HG03159 (cell line): Measurements from ENCODE around the gene TMEM132D.
"Not testable (repeated sequence)": the region's sequence is repeated elsewhere in the genome, so short reads cannot be mapped to it uniquely, and the experiment has no call there.

Source experiments
- ATAC-seq: cut with Tn5 transposase; IDR thresholded peaks from one replicate; pipeline ENCODE4 v1.9.1; 2021; ENCODE audit warnings: mild to moderate bottlenecking, moderate library complexity; ENCODE audit not compliant: unreplicated experiment

TMEM132D gene

DNA sequence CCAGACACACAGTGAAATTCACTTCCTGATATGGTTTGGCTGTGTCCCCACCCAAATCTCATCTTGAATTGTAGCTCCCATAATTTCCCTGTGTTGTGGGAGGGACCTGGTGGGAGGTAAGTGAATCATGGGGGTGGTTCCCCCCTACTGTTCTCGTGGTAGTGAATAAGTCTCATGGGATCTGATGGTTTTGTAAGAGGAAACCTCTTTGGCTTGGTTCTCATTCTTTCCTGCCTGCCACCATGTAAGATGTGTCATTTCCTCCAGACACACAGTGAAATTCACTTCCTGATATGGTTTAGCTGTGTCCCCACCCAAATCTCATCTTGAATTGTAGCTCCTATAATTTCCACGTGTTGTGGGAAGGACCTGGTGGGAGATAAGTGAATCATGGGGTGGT lies 354.8 kb downstream of the TMEM132D start:
- not testable (repeated sequence) for ATAC-seq

- no peak for ATAC-seq
Measured at GRCh38 chr12:129544716-129545115, 359.1 kb downstream of the TMEM132D start.

DNA sequence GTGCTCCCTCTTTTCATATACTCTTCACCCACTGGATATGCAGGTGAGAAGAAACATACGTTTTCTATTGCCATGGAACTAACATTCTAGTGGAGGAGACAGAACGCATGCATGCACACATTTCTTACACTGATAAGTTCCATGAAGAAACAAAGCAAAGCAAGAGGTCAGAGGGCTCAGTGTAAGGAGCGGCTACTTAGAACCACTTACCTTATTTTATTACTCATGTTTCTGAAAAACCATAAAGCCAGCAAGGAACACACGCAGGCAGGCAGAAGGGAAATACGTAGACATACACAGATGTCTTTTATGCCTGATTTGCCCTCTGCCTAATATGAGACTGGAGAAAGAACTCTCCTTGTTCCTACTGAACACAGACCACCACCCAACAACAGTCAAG lies 362.9 kb downstream of the TMEM132D start:
- no peak for ATAC-seq

- ATAC-seq = no peak
Measured at GRCh38 chr12:129540249-129540648, 363.6 kb downstream of the TMEM132D start.

- ATAC-seq = not testable (repeated sequence)
Measured at GRCh38 chr12:129538724-129539335, 365.0 kb downstream of the TMEM132D start.

- ATAC-seq = no peak
Measured at GRCh38 chr12:129538137-129538536, 365.7 kb downstream of the TMEM132D start.

- ATAC-seq = no peak
Measured at GRCh38 chr12:129534966-129535750, 368.7 kb downstream of the TMEM132D start.

- ATAC-seq = no peak
Measured at GRCh38 chr12:129532707-129533499, 370.9 kb downstream of the TMEM132D start.

GRCh38 chr12:129532082-129532481 lies 371.7 kb downstream of the TMEM132D start:
- no peak for ATAC-seq

GRCh38 chr12:129530984-129531383 lies 372.8 kb downstream of the TMEM132D start:
- no peak for ATAC-seq

GRCh38 chr12:129530517-129530916 lies 373.3 kb downstream of the TMEM132D start:
- no peak for ATAC-seq

- ATAC-seq = no peak
Measured at GRCh38 chr12:129527506-129527905, 376.3 kb downstream of the TMEM132D start.

GRCh38 chr12:129523621-129524020 lies 380.2 kb downstream of the TMEM132D start:
- ATAC-seq = no peak

DNA sequence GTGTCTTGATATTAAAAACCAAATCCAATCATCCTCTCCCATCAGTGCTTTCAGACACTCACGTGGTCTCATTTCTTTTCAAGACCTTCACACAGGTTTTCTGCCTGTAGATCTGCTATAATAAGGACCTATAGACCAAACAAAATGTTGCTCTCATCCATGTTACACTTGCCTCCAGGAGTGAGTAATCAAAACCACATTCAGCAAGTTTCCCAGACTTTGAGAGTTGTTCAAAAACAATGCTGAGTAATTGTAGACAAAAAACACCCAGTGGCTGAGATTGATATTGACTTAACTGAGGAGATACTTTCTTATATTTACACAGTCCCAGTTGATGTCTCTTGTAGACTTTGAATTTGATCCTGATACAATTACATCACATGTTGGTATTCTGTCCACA lies 383.1 kb downstream of the TMEM132D start:
- ATAC-seq = no peak

GRCh38 chr12:129503802-129504201 lies 400.0 kb downstream of the TMEM132D start:
- ATAC-seq = no peak

- ATAC-seq = no peak
Measured at GRCh38 chr12:129496226-129496625, 407.6 kb downstream of the TMEM132D start.

- ATAC-seq = no peak
Measured at GRCh38 chr12:129494766-129495165, 409.1 kb downstream of the TMEM132D start.

DNA sequence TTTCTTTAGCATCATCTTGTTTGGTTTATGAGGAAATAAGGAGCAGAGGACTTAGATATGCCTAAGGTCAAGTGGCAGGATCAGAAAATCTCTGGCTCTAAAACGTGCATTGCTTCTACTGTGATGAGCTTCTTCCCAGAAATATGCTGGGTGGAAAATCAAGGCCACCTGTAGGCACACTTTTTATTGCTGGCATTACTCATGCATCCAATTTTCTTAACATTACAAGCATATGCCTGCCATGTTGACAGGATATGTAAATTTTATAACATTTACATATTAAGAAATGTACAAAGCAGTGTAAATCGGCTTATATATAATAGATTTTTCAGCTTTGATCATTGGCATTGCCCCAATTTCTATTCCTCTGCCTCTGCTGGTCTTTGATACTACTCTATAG lies 409.6 kb downstream of the TMEM132D start:
- no peak for ATAC-seq

GRCh38 chr12:129489100-129489676 lies 414.6 kb downstream of the TMEM132D start:
- ATAC-seq = no peak

- ATAC-seq = no peak
Measured at GRCh38 chr12:129486931-129487330, 416.9 kb downstream of the TMEM132D start.
